ENCODE measurements around the gene IER3. TPM values are rescaled to one million over a fixed set of nuclear protein-coding genes. Genes with fewer than 3 reads are reported as not detected.
A peak's percentile ranks its signal among the peaks of the same experiment; 100 is the strongest.

Gene IER3
- polyA plus RNA-seq, 1 of the 3 experiments (the other 2 are of a cell fraction): 12.9 TPM

DNA sequence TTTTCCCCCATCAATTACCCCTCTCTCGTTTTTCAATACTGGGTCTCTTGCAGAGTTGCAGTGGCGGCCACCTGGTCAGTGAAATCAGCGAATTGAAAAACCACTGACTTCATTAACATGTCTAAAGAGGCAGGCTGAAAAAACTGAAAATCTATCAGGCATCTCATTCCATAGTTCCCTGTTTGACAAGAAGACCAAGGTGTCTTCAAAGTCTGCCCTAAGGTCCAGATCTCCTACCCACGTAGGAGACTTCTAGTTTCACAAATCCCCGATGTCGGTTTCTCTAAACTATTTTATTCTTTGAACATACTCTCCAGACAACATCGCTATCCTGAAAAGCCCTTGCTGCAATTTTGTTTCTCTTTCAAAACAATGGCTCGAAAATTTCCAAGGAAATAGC, 25.0 kb downstream of the IER3 start:
- H3K36me3 ChIP-seq (replicated peaks in 1 of 2; ENCODE audit: control insufficient read depth in 1 of 2, insufficient read depth in 2 of 2, low read length in 1 of 2): peaks cover 15 to 25% of the 10 kb centered on the region in 2 experiments
- 34% methylated on average over 8 of the region's 8 CpGs for WGBS (ENCODE audit: low lambda C conversion rate)
- H3K9me3 ChIP-seq: no peaks in the 10 kb centered on the region; the same call in 1 of the 2 replicates
- no peak for TF ChIP-seq JUND (IDR thresholded peaks at IDR 0.05)
- TF ChIP-seq MEF2A (IDR thresholded peaks at IDR 0.05; ENCODE audit: borderline replicate concordance, low read depth): no peak
- no peak for TF ChIP-seq TAF1 (IDR thresholded peaks at IDR 0.05; ENCODE audit: borderline replicate concordance, low read depth, low read length)
- no peak for TF ChIP-seq TEAD4 (IDR thresholded peaks at IDR 0.05; ENCODE audit: borderline replicate concordance, insufficient read depth)
- TF ChIP-seq SMC3 (IDR thresholded peaks at IDR 0.05; ENCODE audit: low read depth, low read length): no peak
- TF ChIP-seq POLR2AphosphoS5 (IDR thresholded peaks at IDR 0.05; ENCODE audit: low read depth, low read length): no peak
- no peak for TF ChIP-seq SIN3A (IDR thresholded peaks at IDR 0.05; ENCODE audit: borderline replicate concordance, low read depth, low read length)
- no peak for TF ChIP-seq RXRA (IDR thresholded peaks at IDR 0.05; ENCODE audit: borderline replicate concordance, low read depth)
- no peak for TF ChIP-seq FOXJ3 (CRISPR knock-in tag; IDR thresholded peaks at IDR 0.05)
- TF ChIP-seq, protein P1, sequence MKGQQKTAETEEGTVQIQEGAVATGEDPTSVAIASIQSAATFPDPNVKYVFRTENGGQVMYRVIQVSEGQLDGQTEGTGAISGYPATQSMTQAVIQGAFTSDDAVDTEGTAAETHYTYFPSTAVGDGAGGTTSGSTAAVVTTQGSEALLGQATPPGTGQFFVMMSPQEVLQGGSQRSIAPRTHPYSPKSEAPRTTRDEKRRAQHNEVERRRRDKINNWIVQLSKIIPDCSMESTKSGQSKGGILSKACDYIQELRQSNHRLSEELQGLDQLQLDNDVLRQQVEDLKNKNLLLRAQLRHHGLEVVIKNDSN (IDR thresholded peaks at IDR 0.05; ENCODE audit: borderline replicate concordance, low read depth): no peak
- TF ChIP-seq, protein P2, sequence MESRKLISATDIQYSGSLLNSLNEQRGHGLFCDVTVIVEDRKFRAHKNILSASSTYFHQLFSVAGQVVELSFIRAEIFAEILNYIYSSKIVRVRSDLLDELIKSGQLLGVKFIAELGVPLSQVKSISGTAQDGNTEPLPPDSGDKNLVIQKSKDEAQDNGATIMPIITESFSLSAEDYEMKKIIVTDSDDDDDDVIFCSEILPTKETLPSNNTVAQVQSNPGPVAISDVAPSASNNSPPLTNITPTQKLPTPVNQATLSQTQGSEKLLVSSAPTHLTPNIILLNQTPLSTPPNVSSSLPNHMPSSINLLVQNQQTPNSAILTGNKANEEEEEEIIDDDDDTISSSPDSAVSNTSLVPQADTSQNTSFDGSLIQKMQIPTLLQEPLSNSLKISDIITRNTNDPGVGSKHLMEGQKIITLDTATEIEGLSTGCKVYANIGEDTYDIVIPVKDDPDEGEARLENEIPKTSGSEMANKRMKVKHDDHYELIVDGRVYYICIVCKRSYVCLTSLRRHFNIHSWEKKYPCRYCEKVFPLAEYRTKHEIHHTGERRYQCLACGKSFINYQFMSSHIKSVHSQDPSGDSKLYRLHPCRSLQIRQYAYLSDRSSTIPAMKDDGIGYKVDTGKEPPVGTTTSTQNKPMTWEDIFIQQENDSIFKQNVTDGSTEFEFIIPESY (IDR thresholded peaks at IDR 0.05; ENCODE audit: borderline replicate concordance, low read depth): no peak
- TF ChIP-seq, protein P3, sequence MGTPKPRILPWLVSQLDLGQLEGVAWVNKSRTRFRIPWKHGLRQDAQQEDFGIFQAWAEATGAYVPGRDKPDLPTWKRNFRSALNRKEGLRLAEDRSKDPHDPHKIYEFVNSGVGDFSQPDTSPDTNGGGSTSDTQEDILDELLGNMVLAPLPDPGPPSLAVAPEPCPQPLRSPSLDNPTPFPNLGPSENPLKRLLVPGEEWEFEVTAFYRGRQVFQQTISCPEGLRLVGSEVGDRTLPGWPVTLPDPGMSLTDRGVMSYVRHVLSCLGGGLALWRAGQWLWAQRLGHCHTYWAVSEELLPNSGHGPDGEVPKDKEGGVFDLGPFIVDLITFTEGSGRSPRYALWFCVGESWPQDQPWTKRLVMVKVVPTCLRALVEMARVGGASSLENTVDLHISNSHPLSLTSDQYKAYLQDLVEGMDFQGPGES (IDR thresholded peaks at IDR 0.05; ENCODE audit: low read depth, low read length): no peak
- no peak for TF ChIP-seq NRF1 (IDR thresholded peaks at IDR 0.05; ENCODE audit: low read depth, low read length)
- no peak for TF ChIP-seq ELF1 (IDR thresholded peaks at IDR 0.05)
- no peak for TF ChIP-seq RAD21 (IDR thresholded peaks at IDR 0.05; ENCODE audit: low read length)
- no peak for TF ChIP-seq YY1 (IDR thresholded peaks at IDR 0.05; ENCODE audit: low read depth)
- no peak for TF ChIP-seq GATA2 (CRISPR knock-in tag; IDR thresholded peaks at IDR 0.05)
- TF ChIP-seq FOSL2 (IDR thresholded peaks at IDR 0.05; ENCODE audit: borderline replicate concordance, low read depth): no peak
- H3K4me3 ChIP-seq (ENCODE audit: low read depth in 2 of 2, low read length in 1 of 2): peak overlapping the region; percentile 89 to 93
- H3K4me1 ChIP-seq (ENCODE audit: control insufficient read depth in 1 of 2, insufficient read depth in 2 of 2, low read depth in 1 of 2, low read length in 1 of 2): peaks cover 35% of the 10 kb centered on the region in 2 experiments
- CTCF ChIA-PET: interaction anchor here (0.6 to 42.4 kb wide), 4 partner anchors 12 to 140 kb away, joined by 3 to 838 read pairs (median 4); partner anchors contain the start of genes DHX16, NRM and PPP1R18
- H3K27me3 ChIP-seq (ENCODE audit: insufficient read depth): no peaks in the 10 kb centered on the region
- peaks cover 49% of the 10 kb centered on the region for H3F3A ChIP-seq (replicated peaks; ENCODE audit: insufficient read depth)
- peak overlapping the region; percentile 12; the same call in 1 of the 2 replicates for H2AFZ ChIP-seq (ENCODE audit: low read depth)
- H3K9me2 ChIP-seq: no peaks in the 10 kb centered on the region
- DNase-seq: no peak
- POLR2A ChIA-PET: interaction anchor here (1.2 kb wide), 1 partner anchor 32 kb away, joined by 4 read pairs; no protein-coding TSS in a partner anchor
- peaks cover 81% of the 10 kb centered on the region for H3K79me2 ChIP-seq (ENCODE audit: insufficient read depth)
- peaks cover 30% of the 10 kb centered on the region for H4K20me1 ChIP-seq (ENCODE audit: insufficient read depth)
- H3K9ac ChIP-seq: peak overlapping the region; percentile 100
- peak overlapping the region; percentile 81 to 93 for H3K27ac ChIP-seq (ENCODE audit: low read depth in 2 of 2, low read length in 1 of 2)
- H3K4me2 ChIP-seq: peak overlapping the region; percentile 80
